GM23338 (cell line): ENCODE results near the gene CBLN3.

ENCODE experiments used
- CREB1 ChIP-seq: fragments of 250-450 bp; sonication (Bioruptor Pico); IDR thresholded peaks from 2 replicates; pipeline ENCODE4 v1.5.0; 2020; ENCODE audit warnings: low read depth, mild to moderate bottlenecking, moderate library complexity
- ETS1 ChIP-seq: IDR thresholded peaks from 2 replicates; pipeline ENCODE4 v1.6.1; 2016; ENCODE audit warnings: antibody characterized with exemption
- EZH2 ChIP-seq: fragments of 200-600 bp; sonication (generic); IDR thresholded peaks from one replicate; pipeline ENCODE4 v1.8.0; 2017; ENCODE audit warnings: antibody characterized with exemption, mild to moderate bottlenecking, low read depth; ENCODE audit not compliant: unreplicated experiment
- EZH2phosphoT487 ChIP-seq: fragments of 200-600 bp; sonication (generic); IDR thresholded peaks from one replicate; pipeline ENCODE4 v1.8.1; 2018; ENCODE audit warnings: antibody characterized with exemption; ENCODE audit not compliant: unreplicated experiment
- JUNB ChIP-seq: IDR thresholded peaks from one replicate; pipeline ENCODE4 v1.6.1; 2016; ENCODE audit warnings: antibody characterized with exemption; ENCODE audit not compliant: unreplicated experiment
- NANOG ChIP-seq: IDR thresholded peaks from 2 replicates; pipeline ENCODE4 v1.6.1; 2016; ENCODE audit warnings: antibody characterized with exemption, borderline replicate concordance
- POLR2AphosphoS5 ChIP-seq: IDR thresholded peaks from 2 replicates; pipeline ENCODE4 v1.6.1; 2016; ENCODE audit warnings: antibody characterized with exemption, low read depth
- REST ChIP-seq: IDR thresholded peaks from one replicate; pipeline ENCODE4 v1.6.1; 2018; ENCODE audit warnings: antibody characterized with exemption; ENCODE audit not compliant: unreplicated experiment
- STAT1 ChIP-seq: IDR thresholded peaks from one replicate; pipeline ENCODE4 v1.6.1; 2016; ENCODE audit warnings: antibody characterized with exemption; ENCODE audit not compliant: unreplicated experiment
- ZNF114 ChIP-seq: fragments of 250-450 bp; sonication (Bioruptor Pico); IDR thresholded peaks from 2 replicates; pipeline ENCODE4 v1.5.0; 2020; ENCODE audit warnings: mild to moderate bottlenecking, moderate library complexity
- TF ChIP-seq, protein P1 (sequence below), 2 experiments: fragments of 200-600 bp in 1 of 2; sonication (generic) in 1 of 2; conservative IDR thresholded peaks; 2 replicates each; pipeline versions ENCODE4 v1.5.1 to v1.6.1; 2016 to 2017; ENCODE audit warnings: antibody characterized with exemption in 2 of 2, low read depth in 2 of 2, mild to moderate bottlenecking in 2 of 2, moderate library complexity in 1 of 2
- TF ChIP-seq, protein P2 (sequence below): fragments of 250-450 bp; sonication (Bioruptor Pico); IDR thresholded peaks from 2 replicates; pipeline ENCODE4 v1.5.0; 2020; ENCODE audit warnings: mild to moderate bottlenecking, moderate library complexity

DNA sequence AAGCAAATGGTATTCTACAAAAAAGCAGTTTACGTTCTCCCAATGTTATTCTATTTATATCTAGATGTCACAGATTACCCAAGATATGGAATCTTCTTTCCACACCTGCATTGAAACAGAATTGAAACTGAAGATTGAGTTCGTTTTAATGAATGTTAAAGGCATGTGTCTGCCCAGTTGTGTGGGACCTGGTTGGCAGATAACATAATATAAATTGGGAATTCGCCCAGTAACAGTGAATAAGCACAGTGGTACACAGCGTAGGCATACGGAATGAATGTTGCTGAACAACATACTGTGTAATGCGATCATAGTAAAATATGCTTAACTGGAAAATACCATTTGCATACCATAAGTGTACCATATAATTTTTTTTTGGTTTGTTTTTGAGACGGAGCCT lies 4.6 kb upstream of the CBLN3 start:
- TF ChIP-seq, protein P1, sequence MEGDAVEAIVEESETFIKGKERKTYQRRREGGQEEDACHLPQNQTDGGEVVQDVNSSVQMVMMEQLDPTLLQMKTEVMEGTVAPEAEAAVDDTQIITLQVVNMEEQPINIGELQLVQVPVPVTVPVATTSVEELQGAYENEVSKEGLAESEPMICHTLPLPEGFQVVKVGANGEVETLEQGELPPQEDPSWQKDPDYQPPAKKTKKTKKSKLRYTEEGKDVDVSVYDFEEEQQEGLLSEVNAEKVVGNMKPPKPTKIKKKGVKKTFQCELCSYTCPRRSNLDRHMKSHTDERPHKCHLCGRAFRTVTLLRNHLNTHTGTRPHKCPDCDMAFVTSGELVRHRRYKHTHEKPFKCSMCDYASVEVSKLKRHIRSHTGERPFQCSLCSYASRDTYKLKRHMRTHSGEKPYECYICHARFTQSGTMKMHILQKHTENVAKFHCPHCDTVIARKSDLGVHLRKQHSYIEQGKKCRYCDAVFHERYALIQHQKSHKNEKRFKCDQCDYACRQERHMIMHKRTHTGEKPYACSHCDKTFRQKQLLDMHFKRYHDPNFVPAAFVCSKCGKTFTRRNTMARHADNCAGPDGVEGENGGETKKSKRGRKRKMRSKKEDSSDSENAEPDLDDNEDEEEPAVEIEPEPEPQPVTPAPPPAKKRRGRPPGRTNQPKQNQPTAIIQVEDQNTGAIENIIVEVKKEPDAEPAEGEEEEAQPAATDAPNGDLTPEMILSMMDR (conservative IDR thresholded peaks at IDR 0.05; ENCODE audit: low read depth in 2 of 2) = no peak
- TF ChIP-seq REST = no peak
- no peak for TF ChIP-seq JUNB
- TF ChIP-seq EZH2 = no peak
- no peak for TF ChIP-seq POLR2AphosphoS5
- TF ChIP-seq CREB1 = no peak
- TF ChIP-seq EZH2phosphoT487 = no peak
- TF ChIP-seq NANOG = no peak
- TF ChIP-seq STAT1 = no peak
- TF ChIP-seq, protein P2, sequence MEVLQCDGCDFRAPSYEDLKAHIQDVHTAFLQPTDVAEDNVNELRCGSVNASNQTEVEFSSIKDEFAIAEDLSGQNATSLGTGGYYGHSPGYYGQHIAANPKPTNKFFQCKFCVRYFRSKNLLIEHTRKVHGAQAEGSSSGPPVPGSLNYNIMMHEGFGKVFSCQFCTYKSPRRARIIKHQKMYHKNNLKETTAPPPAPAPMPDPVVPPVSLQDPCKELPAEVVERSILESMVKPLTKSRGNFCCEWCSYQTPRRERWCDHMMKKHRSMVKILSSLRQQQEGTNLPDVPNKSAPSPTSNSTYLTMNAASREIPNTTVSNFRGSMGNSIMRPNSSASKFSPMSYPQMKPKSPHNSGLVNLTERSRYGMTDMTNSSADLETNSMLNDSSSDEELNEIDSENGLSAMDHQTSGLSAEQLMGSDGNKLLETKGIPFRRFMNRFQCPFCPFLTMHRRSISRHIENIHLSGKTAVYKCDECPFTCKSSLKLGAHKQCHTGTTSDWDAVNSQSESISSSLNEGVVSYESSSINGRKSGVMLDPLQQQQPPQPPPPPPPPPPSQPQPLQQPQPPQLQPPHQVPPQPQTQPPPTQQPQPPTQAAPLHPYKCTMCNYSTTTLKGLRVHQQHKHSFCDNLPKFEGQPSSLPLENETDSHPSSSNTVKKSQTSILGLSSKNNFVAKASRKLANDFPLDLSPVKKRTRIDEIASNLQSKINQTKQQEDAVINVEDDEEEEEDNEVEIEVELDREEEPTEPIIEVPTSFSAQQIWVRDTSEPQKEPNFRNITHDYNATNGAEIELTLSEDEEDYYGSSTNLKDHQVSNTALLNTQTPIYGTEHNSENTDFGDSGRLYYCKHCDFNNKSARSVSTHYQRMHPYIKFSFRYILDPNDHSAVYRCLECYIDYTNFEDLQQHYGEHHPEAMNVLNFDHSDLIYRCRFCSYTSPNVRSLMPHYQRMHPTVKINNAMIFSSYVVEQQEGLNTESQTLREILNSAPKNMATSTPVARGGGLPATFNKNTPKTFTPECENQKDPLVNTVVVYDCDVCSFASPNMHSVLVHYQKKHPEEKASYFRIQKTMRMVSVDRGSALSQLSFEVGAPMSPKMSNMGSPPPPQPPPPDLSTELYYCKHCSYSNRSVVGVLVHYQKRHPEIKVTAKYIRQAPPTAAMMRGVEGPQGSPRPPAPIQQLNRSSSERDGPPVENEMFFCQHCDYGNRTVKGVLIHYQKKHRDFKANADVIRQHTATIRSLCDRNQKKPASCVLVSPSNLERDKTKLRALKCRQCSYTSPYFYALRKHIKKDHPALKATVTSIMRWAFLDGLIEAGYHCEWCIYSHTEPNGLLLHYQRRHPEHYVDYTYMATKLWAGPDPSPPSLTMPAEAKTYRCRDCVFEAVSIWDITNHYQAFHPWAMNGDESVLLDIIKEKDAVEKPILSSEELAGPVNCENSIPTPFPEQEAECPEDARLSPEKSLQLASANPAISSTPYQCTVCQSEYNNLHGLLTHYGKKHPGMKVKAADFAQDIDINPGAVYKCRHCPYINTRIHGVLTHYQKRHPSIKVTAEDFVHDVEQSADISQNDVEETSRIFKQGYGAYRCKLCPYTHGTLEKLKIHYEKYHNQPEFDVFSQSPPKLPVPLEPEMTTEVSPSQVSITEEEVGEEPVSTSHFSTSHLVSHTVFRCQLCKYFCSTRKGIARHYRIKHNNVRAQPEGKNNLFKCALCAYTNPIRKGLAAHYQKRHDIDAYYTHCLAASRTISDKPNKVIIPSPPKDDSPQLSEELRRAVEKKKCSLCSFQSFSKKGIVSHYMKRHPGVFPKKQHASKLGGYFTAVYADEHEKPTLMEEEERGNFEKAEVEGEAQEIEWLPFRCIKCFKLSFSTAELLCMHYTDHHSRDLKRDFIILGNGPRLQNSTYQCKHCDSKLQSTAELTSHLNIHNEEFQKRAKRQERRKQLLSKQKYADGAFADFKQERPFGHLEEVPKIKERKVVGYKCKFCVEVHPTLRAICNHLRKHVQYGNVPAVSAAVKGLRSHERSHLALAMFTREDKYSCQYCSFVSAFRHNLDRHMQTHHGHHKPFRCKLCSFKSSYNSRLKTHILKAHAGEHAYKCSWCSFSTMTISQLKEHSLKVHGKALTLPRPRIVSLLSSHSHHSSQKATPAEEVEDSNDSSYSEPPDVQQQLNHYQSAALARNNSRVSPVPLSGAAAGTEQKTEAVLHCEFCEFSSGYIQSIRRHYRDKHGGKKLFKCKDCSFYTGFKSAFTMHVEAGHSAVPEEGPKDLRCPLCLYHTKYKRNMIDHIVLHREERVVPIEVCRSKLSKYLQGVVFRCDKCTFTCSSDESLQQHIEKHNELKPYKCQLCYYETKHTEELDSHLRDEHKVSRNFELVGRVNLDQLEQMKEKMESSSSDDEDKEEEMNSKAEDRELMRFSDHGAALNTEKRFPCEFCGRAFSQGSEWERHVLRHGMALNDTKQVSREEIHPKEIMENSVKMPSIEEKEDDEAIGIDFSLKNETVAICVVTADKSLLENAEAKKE (CRISPR knock-in tag) = no peak
- no peak for TF ChIP-seq ZNF114
- no peak for TF ChIP-seq ETS1
